ENCODE measurements around the gene S100A7A.

Gene S100A7A

DNA sequence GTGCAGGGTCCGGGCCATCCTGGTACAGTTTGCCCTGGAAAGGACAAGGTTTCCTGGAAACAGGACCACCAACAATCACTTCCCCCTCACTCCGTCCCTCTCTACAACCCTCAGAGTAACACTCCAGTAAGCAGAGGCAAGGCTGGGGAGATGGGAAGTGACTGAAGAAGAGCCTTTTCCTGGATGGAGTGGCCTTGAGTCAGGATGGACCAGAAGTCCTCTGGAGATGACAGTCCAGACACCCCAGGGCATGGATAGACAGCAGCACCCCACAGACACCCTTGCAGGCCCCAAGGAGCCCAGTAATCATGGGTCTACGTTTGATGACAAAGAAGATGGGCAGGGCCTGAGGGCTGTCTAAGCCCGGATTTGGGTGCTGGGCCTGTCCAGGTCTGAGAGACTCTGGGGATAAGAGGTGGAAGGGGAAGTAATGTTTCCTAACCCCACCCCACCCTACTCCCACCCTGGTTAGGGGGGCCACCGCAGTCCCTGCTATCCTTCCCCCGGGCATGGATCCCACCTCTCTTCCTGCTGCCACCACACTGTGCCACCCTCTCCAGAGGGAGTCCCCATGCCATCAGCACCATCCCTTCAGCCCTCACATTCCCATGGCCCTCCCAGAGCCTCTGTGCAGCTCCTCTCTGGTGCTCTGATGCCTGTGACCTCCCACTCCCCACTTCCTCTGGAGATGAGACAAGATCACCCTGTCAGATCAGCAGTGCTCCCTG lies 18.2 kb upstream of the S100A7A start:
- Histone ChIP-seq H3K4me3 (ENCODE audit: low read depth, low read length) (no peak overlapping the region), H3K36me3 (ENCODE audit: control insufficient read depth in 2 of 2, insufficient read depth in 1 of 2, low read length in 2 of 2) (no peaks in the 10 kb centered on the region), H3K9me3 (ENCODE audit: control insufficient read depth, insufficient read depth, low read depth, low read length) (no peaks in the 10 kb centered on the region), H3K4me1 (ENCODE audit: control insufficient read depth, insufficient read depth, low read length) (no peaks in the 10 kb centered on the region), H3K27ac (ENCODE audit: extremely low read depth, low read depth, low read length) (no peak overlapping the region)
- CTCF ChIA-PET, result no interaction called here
- no peak for TF ChIP-seq ZNF155 (tag by site-specific recombination; IDR thresholded peaks at IDR 0.05)
- POLR2A ChIA-PET, result no interaction called here

DNA sequence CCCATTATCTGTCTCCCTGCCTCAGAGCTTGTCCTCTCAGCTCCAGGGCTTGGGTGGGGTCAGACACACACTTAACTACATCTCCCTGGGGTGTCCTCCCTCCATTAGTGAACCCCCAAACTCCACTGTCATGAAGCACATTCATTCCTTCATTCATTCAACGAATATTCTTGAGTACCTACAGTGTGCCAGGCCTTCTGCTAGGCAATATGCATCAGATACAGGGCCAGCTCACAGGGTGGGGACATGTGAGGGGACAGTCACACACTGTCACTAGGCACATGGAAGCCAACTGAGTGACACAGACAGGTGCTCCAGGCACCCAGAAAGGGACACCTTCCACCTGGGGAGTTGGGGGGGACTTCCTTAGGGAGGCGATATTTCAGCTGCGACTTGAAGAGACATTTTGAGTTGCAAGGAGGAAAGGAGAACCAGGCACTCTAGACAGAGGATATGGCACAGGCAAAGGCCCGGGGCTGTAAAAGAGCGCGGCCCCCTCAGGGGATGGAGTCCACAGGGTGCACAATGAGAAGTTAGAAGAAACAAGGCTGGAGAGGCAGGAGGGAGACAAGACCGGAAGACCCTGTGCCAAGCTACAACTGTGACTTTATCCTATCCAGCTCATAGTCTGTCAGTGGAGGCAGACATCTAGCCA lies 16.8 kb upstream of the S100A7A start:
- ChIA-PET CTCF (interaction anchor here (1.0 to 2.0 kb wide), 5 partner anchors 27 to 96 kb away, joined by 3 to 9 read pairs (median 3); no protein-coding TSS in a partner anchor), POLR2A (no interaction called here)
- TF ChIP-seq ZNF600 (tag by site-specific recombination; IDR thresholded peaks at IDR 0.05) (no peak), ZFP37 (tag by site-specific recombination; IDR thresholded peaks at IDR 0.05) (no peak), PRDM1 (tag by site-specific recombination; IDR thresholded peaks at IDR 0.05) (no peak), ZNF26 (tag by site-specific recombination; IDR thresholded peaks at IDR 0.05) (no peak), AEBP2 (tag by site-specific recombination; IDR thresholded peaks at IDR 0.05; ENCODE audit: borderline replicate concordance) (no peak), ZNF274 (IDR thresholded peaks at IDR 0.05; ENCODE audit: low read length) (no peak), ZNF274 (tag by site-specific recombination; IDR thresholded peaks at IDR 0.05; ENCODE audit: borderline replicate concordance) (no peak), GLI4 (tag by site-specific recombination; IDR thresholded peaks at IDR 0.05) (no peak), EGR2 (tag by site-specific recombination; IDR thresholded peaks at IDR 0.05; ENCODE audit: low read depth) (no peak), GLIS2 (tag by site-specific recombination; IDR thresholded peaks at IDR 0.05) (no peak), ZNF140 (tag by site-specific recombination; IDR thresholded peaks at IDR 0.05) (no peak)
- Histone ChIP-seq H3K36me3 (ENCODE audit: control insufficient read depth in 2 of 2, insufficient read depth in 1 of 2, low read length in 2 of 2) (no peaks in the 10 kb centered on the region), H3K9me3 (ENCODE audit: control insufficient read depth, insufficient read depth, low read depth, low read length) (no peaks in the 10 kb centered on the region), H3K4me1 (ENCODE audit: control insufficient read depth, insufficient read depth, low read length) (no peaks in the 10 kb centered on the region), H3K27ac (ENCODE audit: extremely low read depth, low read depth, low read length) (no peak overlapping the region), H3K4me3 (ENCODE audit: low read depth, low read length) (no peak overlapping the region)

- POLR2A ChIA-PET, result no interaction called here
- Histone ChIP-seq H3K4me1 (ENCODE audit: control insufficient read depth, insufficient read depth, low read length) (no peaks in the 10 kb centered on the region), H3K9me3 (ENCODE audit: control insufficient read depth, insufficient read depth, low read depth, low read length) (no peaks in the 10 kb centered on the region), H3K27ac (ENCODE audit: extremely low read depth, low read depth, low read length) (no peak overlapping the region), H3K4me3 (ENCODE audit: low read depth, low read length) (no peak overlapping the region), H3K36me3 (ENCODE audit: control insufficient read depth in 2 of 2, insufficient read depth in 1 of 2, low read length in 2 of 2) (no peaks in the 10 kb centered on the region)
- CTCF ChIA-PET, result interaction anchor here (0.7 to 2.0 kb wide), 7 partner anchors 19 to 95 kb away, joined by 3 to 9 read pairs (median 3); no protein-coding TSS in a partner anchor
- TF ChIP-seq, protein P1, sequence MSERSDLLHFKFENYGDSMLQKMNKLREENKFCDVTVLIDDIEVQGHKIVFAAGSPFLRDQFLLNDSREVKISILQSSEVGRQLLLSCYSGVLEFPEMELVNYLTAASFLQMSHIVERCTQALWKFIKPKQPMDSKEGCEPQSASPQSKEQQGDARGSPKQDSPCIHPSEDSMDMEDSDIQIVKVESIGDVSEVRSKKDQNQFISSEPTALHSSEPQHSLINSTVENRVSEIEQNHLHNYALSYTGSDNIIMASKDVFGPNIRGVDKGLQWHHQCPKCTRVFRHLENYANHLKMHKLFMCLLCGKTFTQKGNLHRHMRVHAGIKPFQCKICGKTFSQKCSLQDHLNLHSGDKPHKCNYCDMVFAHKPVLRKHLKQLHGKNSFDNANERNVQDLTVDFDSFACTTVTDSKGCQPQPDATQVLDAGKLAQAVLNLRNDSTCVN (tag by site-specific recombination; optimal IDR thresholded peaks at IDR 0.05), result no peak
- TF ChIP-seq ZNF626 (tag by site-specific recombination; IDR thresholded peaks at IDR 0.05) (no peak), ZNF416 (tag by site-specific recombination; IDR thresholded peaks at IDR 0.05) (no peak), ZNF221 (tag by site-specific recombination; IDR thresholded peaks at IDR 0.05; ENCODE audit: borderline replicate concordance) (no peak), ZNF146 (tag by site-specific recombination; IDR thresholded peaks at IDR 0.05) (no peak), KLF8 (tag by site-specific recombination; IDR thresholded peaks at IDR 0.05) (no peak), ZNF248 (tag by site-specific recombination; IDR thresholded peaks at IDR 0.05) (no peak), ZNF670 (tag by site-specific recombination; IDR thresholded peaks at IDR 0.05; ENCODE audit: low read depth) (no peak), ZNF830 (tag by site-specific recombination; IDR thresholded peaks at IDR 0.05; ENCODE audit: low read depth) (no peak), TRIM28 (IDR thresholded peaks at IDR 0.05; ENCODE audit: borderline replicate concordance, low read length) (no peak), HOXA7 (CRISPR knock-in tag; IDR thresholded peaks at IDR 0.05; ENCODE audit: borderline replicate concordance) (no peak)
- TF ChIP-seq, protein P2, sequence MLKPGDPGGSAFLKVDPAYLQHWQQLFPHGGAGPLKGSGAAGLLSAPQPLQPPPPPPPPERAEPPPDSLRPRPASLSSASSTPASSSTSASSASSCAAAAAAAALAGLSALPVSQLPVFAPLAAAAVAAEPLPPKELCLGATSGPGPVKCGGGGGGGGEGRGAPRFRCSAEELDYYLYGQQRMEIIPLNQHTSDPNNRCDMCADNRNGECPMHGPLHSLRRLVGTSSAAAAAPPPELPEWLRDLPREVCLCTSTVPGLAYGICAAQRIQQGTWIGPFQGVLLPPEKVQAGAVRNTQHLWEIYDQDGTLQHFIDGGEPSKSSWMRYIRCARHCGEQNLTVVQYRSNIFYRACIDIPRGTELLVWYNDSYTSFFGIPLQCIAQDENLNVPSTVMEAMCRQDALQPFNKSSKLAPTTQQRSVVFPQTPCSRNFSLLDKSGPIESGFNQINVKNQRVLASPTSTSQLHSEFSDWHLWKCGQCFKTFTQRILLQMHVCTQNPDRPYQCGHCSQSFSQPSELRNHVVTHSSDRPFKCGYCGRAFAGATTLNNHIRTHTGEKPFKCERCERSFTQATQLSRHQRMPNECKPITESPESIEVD (tag by site-specific recombination; IDR thresholded peaks at IDR 0.05), result no peak
Observed at GRCh38 chr1:153400244-153400643, 16.1 kb upstream of the S100A7A start.

Data from HEK293 (cell line).